KBM-7 (cell line): Measurements from ENCODE around the gene OR2V2.
"Not testable (repeated sequence)": the region's sequence is repeated elsewhere in the genome, so short reads cannot be mapped to it uniquely, and the experiment has no call there.

Experiments
- DNase-seq: peaks from one replicate; pipeline ENCODE4 v3.0.0-alpha.2; 2015
- in situ Hi-C: fragments of 300-500 bp; cut with MboI; formaldehyde crosslinking; loops from 2 replicates; pipeline ENCODE4 v1.14.3; 2020; ENCODE audit warnings: low sequenced_read_pairs, low pct_unique_long_range_greater_than_20kb, mixed read lengths

OR2V2 gene

GRCh38 chr5:181114284-181114843, 33.0 kb upstream of the OR2V2 start:
- in situ Hi-C loops, result no loop called here
- no peak for DNase-seq

GRCh38 chr5:181114844-181115778, 32.3 kb upstream of the OR2V2 start:
- DNase-seq, result no peak
- in situ Hi-C loops, result no loop called here

GRCh38 chr5:181118369-181118768, 29.0 kb upstream of the OR2V2 start:
- in situ Hi-C loops, result no loop called here

GRCh38 chr5:181119105-181119504, 28.3 kb upstream of the OR2V2 start:
- DNase-seq, result no peak
- in situ Hi-C loops, result no loop called here

More at GRCh38 chr5:181118369-181118768, 29.0 kb upstream of the OR2V2 start:
- no peak for DNase-seq

GRCh38 chr5:181120306-181120705, 27.1 kb upstream of the OR2V2 start:
- no peak for DNase-seq
- in situ Hi-C loops, result no loop called here

- DNase-seq, result no peak
Measured at GRCh38 chr5:181120761-181121160, 26.6 kb upstream of the OR2V2 start.

GRCh38 chr5:181121675-181122561, 25.5 kb upstream of the OR2V2 start:
- in situ Hi-C loops, result no loop called here
- DNase-seq, result peak; percentile 29

More at GRCh38 chr5:181120761-181121160, 26.6 kb upstream of the OR2V2 start:
- in situ Hi-C loops, result no loop called here

GRCh38 chr5:181124526-181124925, 22.9 kb upstream of the OR2V2 start:
- in situ Hi-C loops, result no loop called here
- no peak for DNase-seq

GRCh38 chr5:181126841-181127240, 20.5 kb upstream of the OR2V2 start:
- in situ Hi-C loops, result no loop called here
- DNase-seq, result no peak

GRCh38 chr5:181127456-181127855, 19.9 kb upstream of the OR2V2 start:
- in situ Hi-C loops, result no loop called here
- DNase-seq, result no peak

- DNase-seq, result no peak
- in situ Hi-C loops, result no loop called here
Measured at GRCh38 chr5:181127907-181128626, 19.3 kb upstream of the OR2V2 start.

- DNase-seq, result no peak
- in situ Hi-C loops, result no loop called here
Measured at GRCh38 chr5:181129601-181130000, 17.8 kb upstream of the OR2V2 start.

GRCh38 chr5:181130081-181130480, 17.3 kb upstream of the OR2V2 start:
- in situ Hi-C loops, result not testable (repeated sequence)

GRCh38 chr5:181130832-181131496, 16.4 kb upstream of the OR2V2 start, which contains the start of gene OR2V1:
TSS of gene OR2V1 (minus strand) at chr5:181131169. CDS start at chr5:181125304, 5,865 bp downstream.
- in situ Hi-C loops, result no loop called here
- no peak for DNase-seq

More at GRCh38 chr5:181130081-181130480, 17.3 kb upstream of the OR2V2 start:
- DNase-seq, result not testable (repeated sequence)

GRCh38 chr5:181131514-181131913, 15.9 kb upstream of the OR2V2 start:
- DNase-seq, result no peak
- in situ Hi-C loops, result no loop called here

GRCh38 chr5:181133083-181133482, 14.3 kb upstream of the OR2V2 start:
- no peak for DNase-seq
- in situ Hi-C loops, result no loop called here

- no peak for DNase-seq
- in situ Hi-C loops, result no loop called here
Measured at GRCh38 chr5:181133610-181134231, 13.7 kb upstream of the OR2V2 start.

GRCh38 chr5:181134259-181134658, 13.1 kb upstream of the OR2V2 start:
- in situ Hi-C loops, result no loop called here
- no peak for DNase-seq
